Esophagus muscularis mucosa (tissue), 4 donors: Measurements from ENCODE around the gene RAB35. TPM values are rescaled to one million over a fixed set of nuclear protein-coding genes. Genes with fewer than 3 reads are reported as not detected.

Source experiments
- DNase-seq: peaks from one replicate; pipeline ENCODE4 v3.0.0-alpha.2; 2017; ENCODE audit errors: extremely low spot score
- H3K27ac ChIP-seq, 4 donors: fragments of 200-600 bp; sonication (generic); replicated peaks in 1 of 4; 1 replicate in 3 of 4; 2 replicates in 1 of 4; pipeline ENCODE4 v1.5.1; 2016 to 2019; ENCODE audit warnings: mild to moderate bottlenecking in 1 of 4
- H3K27me3 ChIP-seq, 4 donors: fragments of 200-600 bp; sonication (generic); one replicate each; pipeline versions ENCODE4 v1.5.1 to v1.6.0; 2016 to 2019
- H3K36me3 ChIP-seq, 4 donors: fragments of 200-600 bp; sonication (generic); one replicate each; pipeline ENCODE4 v1.5.1; 2016 to 2019
- H3K4me1 ChIP-seq, 4 donors: fragments of 200-600 bp; sonication (generic); one replicate each; pipeline ENCODE4 v1.5.1; 2016 to 2019
- H3K4me3 ChIP-seq, 4 donors: fragments of 200-600 bp; sonication (generic); 1 replicate in 2 of 4; 2 replicates in 2 of 4; pipeline ENCODE4 v1.5.1; 2016 to 2019; ENCODE audit warnings: mild to moderate bottlenecking in 4 of 4, moderate library complexity in 1 of 4
- H3K9me3 ChIP-seq, 4 donors: fragments of 200-600 bp; sonication (generic); 1 replicate in 3 of 4; 2 replicates in 1 of 4; pipeline ENCODE4 v1.5.1; 2016 to 2019
- EP300 ChIP-seq: sonication (generic); formaldehyde crosslinking; IDR thresholded peaks from one replicate; pipeline ENCODE4 v1.6.1; 2017; ENCODE audit warnings: antibody characterized with exemption
- POLR2A ChIP-seq: fragments of 450-650 bp; IDR thresholded peaks from one replicate; pipeline ENCODE4 v1.6.1; 2017; ENCODE audit warnings: antibody characterized with exemption, moderate library complexity, mild to moderate bottlenecking, low read depth
- POLR2AphosphoS5 ChIP-seq, 2 donors: sonication (generic); formaldehyde crosslinking; IDR thresholded peaks; one replicate each; pipeline ENCODE4 v1.6.1; 2017; ENCODE audit warnings: antibody characterized with exemption in 2 of 2
- WGBS: methylation state at CpG from one replicate; pipeline ENCODE4 v1.1.5; 2018; 5-methylcytosine and 5-hydroxymethylcytosine counted together
- intact Hi-C: fragments of 100-400 bp; cut with DNase I; formaldehyde crosslinking; loops from one replicate; pipeline ENCODE4 v1.15.1; 2023
- total RNA-seq, 4 donors: library from RNA; depleted of rRNA; stranded (reverse); fragments of >200 nt; gene quantifications; one replicate each; pipeline versions ENCODE4 v1.1.0 to v1.2.1, GENCODE V29; 2016
- TF ChIP-seq, protein P1 (sequence below), 3 experiments: fragments of 200-600 bp in 2 of 3; fragments of 450-650 bp in 1 of 3; sonication (generic) in 2 of 3; IDR thresholded peaks; one replicate each; pipeline ENCODE4 v1.5.1; 2017 to 2019; ENCODE audit warnings: antibody characterized with exemption in 3 of 3, mild to moderate bottlenecking in 2 of 3, moderate library complexity in 1 of 3

Gene RAB35
- total RNA-seq, 4 donors from 2014 or later, result 18.7 to 45.9 (median 38.3) TPM

DNA sequence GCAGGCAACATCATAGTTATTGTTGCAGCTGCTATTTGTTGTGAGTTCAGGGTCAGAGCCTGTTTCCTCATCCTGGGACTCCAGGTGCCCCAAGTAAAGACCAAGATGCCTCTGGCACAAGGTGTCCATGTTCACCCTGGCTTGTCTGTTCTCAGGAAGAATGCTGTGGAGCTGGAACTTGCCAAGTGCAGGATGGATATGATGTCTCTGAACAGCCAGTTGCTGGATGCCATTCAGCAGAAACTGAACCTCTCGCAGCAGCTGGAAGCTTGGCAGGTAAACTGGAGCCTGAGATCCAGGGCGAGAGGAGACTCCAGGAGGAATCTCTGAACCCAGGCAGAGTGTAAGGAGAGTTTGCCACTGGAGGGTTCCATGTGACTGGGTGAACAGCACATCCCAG lies 26.8 kb downstream of the RAB35 start:
- H3K4me1 ChIP-seq, result peaks cover 11 to 32% (median 22%) of the 10 kb centered on the region in 4 donors
- TF ChIP-seq POLR2AphosphoS5 (IDR thresholded peaks at IDR 0.05) (no peak), POLR2A (no peak), EP300 (no peak)
- TF ChIP-seq, protein P1, sequence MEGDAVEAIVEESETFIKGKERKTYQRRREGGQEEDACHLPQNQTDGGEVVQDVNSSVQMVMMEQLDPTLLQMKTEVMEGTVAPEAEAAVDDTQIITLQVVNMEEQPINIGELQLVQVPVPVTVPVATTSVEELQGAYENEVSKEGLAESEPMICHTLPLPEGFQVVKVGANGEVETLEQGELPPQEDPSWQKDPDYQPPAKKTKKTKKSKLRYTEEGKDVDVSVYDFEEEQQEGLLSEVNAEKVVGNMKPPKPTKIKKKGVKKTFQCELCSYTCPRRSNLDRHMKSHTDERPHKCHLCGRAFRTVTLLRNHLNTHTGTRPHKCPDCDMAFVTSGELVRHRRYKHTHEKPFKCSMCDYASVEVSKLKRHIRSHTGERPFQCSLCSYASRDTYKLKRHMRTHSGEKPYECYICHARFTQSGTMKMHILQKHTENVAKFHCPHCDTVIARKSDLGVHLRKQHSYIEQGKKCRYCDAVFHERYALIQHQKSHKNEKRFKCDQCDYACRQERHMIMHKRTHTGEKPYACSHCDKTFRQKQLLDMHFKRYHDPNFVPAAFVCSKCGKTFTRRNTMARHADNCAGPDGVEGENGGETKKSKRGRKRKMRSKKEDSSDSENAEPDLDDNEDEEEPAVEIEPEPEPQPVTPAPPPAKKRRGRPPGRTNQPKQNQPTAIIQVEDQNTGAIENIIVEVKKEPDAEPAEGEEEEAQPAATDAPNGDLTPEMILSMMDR (IDR thresholded peaks at IDR 0.05), result no peak
- H3K9me3 ChIP-seq, result no peaks in the 10 kb centered on the region
- H3K27me3 ChIP-seq, result no peaks in the 10 kb centered on the region
- peaks cover 0 to 27% (median 24%) of the 10 kb centered on the region in 4 donors for H3K36me3 ChIP-seq
- no peak for DNase-seq
- 85% methylated on average over 2 of the region's 2 CpGs for WGBS
- no peak overlapping the region for H3K27ac ChIP-seq
- no peak overlapping the region for H3K4me3 ChIP-seq
- intact Hi-C loops, result loop anchor here (10.0 kb wide), 1 partner anchor 105 kb away; the partner anchor contains the start of gene BICDL1

DNA sequence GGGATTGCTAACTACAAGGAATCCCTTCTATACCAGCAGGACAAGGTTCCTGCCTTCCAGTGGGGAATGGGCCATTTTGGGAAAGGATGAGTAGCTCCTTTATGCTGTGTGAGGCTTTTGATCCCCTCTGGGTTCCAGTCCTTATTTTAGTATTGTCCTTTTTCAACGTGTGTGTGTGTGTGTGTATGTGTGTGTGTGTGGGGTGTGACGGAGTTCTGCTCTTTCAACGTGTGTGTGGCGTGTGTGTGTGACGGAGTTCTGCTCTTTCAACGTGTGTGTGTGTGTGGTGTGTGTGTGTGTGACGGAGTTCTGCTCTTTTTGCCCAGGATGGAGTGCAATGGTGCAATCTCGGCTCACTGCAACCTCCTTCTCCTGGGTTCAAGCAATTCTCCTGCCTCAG lies 27.4 kb downstream of the RAB35 start:
- H3K36me3 ChIP-seq, result peaks cover 0 to 21% (median 18%) of the 10 kb centered on the region in 4 donors
- DNase-seq, result no peak
- intact Hi-C loops, result loop anchor here (10.0 kb wide), 1 partner anchor 104 kb away; the partner anchor contains the start of gene BICDL1
- TF ChIP-seq POLR2A, result no peak
- H3K27me3 ChIP-seq, result no peaks in the 10 kb centered on the region
- no peak overlapping the region for H3K27ac ChIP-seq
- no peaks in the 10 kb centered on the region for H3K9me3 ChIP-seq
- H3K4me1 ChIP-seq, result peaks cover 11 to 29% (median 19%) of the 10 kb centered on the region in 4 donors
- no peak overlapping the region for H3K4me3 ChIP-seq
- 38% methylated on average over 8 of the region's 8 CpGs for WGBS

DNA sequence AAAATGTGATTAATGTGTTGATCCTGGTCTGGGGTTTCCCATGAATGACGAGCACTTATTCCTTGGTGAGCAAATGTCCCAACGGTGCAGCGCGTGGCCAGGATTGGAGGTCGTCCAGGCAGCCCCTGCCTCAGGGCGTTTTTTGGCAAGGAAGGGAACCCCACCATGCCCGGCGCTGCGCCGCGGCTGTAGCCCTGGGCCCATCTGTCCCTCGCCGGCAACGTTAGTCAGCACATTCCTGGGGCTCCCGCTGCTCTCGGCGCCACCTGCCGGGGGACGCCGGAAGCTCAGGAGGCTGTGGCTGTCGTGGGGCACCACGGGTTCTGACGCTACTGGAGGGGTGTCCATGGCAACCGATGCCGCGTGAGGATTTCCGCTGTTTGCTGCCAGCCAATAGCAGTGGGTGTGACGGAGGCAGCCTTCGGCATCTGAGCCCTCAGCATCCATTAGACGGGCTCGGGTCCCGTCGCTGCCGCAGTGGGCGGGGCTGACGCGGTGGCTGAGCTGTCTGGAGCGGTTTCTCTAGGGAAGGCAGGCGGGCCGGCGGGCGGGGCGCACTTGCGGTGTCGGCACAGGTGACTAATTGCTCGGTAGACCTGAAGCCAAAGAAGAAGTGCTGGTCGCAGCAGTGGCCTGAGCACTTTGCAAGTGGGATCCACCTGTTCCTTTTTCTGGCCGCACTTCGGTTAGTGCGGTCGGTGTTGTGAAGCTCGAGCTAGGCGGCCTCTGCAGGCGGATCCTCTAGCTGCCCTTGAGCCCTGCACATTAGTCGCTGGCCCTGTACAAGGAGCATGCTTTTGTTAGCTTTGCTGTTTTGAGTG lies 29.5 kb downstream of the RAB35 start:
- H3K36me3 ChIP-seq, result peaks cover 0 to under 1% (median under 1%) of the 10 kb centered on the region in 4 donors
- H3K9me3 ChIP-seq, result no peaks in the 10 kb centered on the region
- WGBS, result 0% methylated on average over 27 of the region's 55 CpGs
- intact Hi-C loops, result loop anchor here (10.0 kb wide), 1 partner anchor 102 kb away; the partner anchor contains the start of gene BICDL1
- peak overlapping the region; percentile 46 to 55 (median 50) for H3K4me3 ChIP-seq
- H3K4me1 ChIP-seq, result peaks cover 11 to 18% (median 14%) of the 10 kb centered on the region in 4 donors
- peak overlapping the region; percentile 53 to 81 (median 68) for H3K27ac ChIP-seq
- H3K27me3 ChIP-seq, result no peaks in the 10 kb centered on the region
- TF ChIP-seq, protein P1 (IDR thresholded peaks at IDR 0.05), result peak in 2 of 3 experiments; percentile 96 to 98
- TF ChIP-seq POLR2AphosphoS5 (IDR thresholded peaks at IDR 0.05) (peak; percentile 83 to 98), POLR2A (no peak)
- peak; percentile 100 for DNase-seq

DNA sequence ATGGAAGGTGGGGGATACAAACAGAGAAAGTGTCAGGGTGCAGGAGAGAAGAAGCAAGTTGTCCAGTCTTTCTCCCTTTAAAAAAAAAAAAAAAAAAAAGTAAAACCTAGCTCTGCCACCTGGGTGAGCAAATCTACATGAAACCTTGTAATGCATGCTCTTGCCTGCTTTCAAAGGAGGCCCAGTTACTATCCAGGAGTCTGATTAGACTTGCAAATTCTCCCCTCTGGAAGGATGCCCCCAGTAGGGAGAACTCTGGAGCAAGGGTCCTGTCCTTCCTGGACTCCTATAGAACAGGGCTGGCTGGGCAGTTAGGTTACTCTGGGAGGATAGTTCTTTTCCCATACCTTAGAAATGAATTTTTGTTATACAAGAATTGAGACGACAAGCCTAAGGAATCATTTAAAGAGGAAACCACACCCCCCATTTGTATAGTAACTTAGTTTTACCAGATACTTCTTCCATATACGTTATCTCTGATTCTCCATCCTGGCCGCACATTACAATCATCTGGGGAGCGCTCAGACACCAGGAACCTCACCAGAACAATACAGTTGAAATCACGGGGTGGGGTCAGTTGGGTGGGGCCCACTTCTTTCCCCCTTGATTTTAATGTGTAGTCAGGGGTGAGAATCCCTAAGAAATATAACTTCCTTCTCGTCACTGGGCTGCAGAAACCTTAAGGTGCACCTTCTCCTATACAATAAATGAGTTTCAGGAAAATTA lies 30.5 kb downstream of the RAB35 start:
- Histone ChIP-seq H3K4me1 (peaks cover 11 to 18% (median 14%) of the 10 kb centered on the region in 4 donors), H3K27ac (peak overlapping the region; percentile 53 to 81 (median 68)), H3K36me3 (no peaks in the 10 kb centered on the region), H3K4me3 (peak overlapping the region in 2 of 4 donors; percentile 46 to 54), H3K9me3 (no peaks in the 10 kb centered on the region), H3K27me3 (no peaks in the 10 kb centered on the region)
- intact Hi-C loops, result loop anchor here (10.0 kb wide), 1 partner anchor 101 kb away; the partner anchor contains the start of gene BICDL1
- TF ChIP-seq EP300 (no peak), POLR2AphosphoS5 (IDR thresholded peaks at IDR 0.05) (no peak), POLR2A (no peak)
- TF ChIP-seq, protein P1 (IDR thresholded peaks at IDR 0.05), result no peak
- DNase-seq, result no peak
- 67% methylated on average over 6 of the region's 6 CpGs for whole genome bisulfite sequencing

DNA sequence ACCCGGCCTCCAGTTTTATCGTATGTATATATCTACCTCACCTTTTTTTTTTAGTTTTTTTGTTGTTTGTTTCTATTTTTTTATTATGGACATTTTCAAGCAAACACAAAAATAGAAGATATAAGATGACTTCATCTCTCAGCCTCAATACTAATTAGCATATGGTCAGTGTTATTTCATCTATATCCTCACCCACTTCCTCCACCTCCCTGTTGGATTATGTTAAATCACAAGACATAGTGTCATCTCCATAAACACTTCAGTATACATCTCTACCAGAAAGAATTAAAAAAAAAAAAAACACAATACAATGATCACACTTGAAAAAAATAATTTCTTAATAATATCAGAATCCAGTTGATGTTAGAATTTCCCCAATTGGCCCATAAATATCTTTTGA lies 34.9 kb downstream of the RAB35 start:
- intact Hi-C loops, result loop anchor here (10.0 kb wide), 1 partner anchor 97 kb away; the partner anchor contains the start of gene BICDL1
- TF ChIP-seq POLR2AphosphoS5 (IDR thresholded peaks at IDR 0.05), result no peak
- TF ChIP-seq, protein P1 (IDR thresholded peaks at IDR 0.05), result no peak
- TF ChIP-seq EP300, result no peak
- no peak for TF ChIP-seq POLR2A
- Histone ChIP-seq H3K4me3 (no peak overlapping the region), H3K4me1 (peaks cover 4 to 7% (median 6%) of the 10 kb centered on the region in 4 donors), H3K9me3 (no peaks in the 10 kb centered on the region), H3K36me3 (no peaks in the 10 kb centered on the region), H3K27me3 (no peaks in the 10 kb centered on the region), H3K27ac (no peak overlapping the region)
- 98% methylated on average over 2 of the region's 2 CpGs for WGBS
- DNase-seq, result no peak
